NCI-H510A (cell line): Measurements from ENCODE around the gene CFAP299.
"Not testable (repeated sequence)": the region's sequence is repeated elsewhere in the genome, so short reads cannot be mapped to it uniquely, and the experiment has no call there.

Source experiments
- DNase-seq: peaks from one replicate; lab custom pipeline; 2025; lab: John Stamatoyannopoulos, UW

Gene CFAP299

DNA sequence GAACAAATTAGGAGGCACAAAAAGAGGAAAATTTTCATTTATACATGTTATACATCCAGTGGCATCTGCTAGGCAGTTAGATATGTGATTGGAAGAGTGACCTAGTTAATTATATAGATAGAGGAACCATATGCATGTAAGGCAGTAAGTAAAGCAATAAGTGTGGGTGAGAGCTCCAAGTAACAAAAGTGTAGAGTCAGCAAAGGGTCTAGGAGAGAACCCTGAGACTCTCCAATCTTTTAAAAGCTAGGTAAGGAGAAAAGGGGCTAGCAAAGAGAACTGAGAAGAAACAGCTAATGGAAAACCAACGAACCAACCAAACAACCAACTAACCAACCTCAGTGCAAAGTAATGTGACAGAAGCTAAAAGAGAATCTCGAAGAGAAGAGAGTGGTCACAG lies 3.8 kb upstream of the CFAP299 start:
- no peak for DNase-seq

DNA sequence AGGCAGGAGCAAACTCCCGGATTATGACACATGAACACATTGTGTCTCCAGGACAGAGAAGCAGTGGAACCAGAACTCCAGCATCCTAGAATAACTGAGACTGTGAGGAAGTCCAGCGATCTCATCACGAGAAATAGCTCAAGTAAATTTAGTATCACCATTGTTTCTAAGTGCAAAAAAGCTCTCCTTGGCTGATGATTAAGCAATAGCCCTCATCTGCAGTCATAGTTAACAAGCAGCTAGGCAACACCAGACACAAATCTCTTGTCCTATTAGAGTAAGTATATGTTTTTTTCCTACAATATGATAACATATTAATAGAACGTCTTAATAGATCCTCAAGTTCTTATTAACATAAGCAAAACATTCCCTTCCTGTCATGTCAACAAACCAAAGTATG lies 2.4 kb upstream of the CFAP299 start:
- no peak for DNase-seq

DNA sequence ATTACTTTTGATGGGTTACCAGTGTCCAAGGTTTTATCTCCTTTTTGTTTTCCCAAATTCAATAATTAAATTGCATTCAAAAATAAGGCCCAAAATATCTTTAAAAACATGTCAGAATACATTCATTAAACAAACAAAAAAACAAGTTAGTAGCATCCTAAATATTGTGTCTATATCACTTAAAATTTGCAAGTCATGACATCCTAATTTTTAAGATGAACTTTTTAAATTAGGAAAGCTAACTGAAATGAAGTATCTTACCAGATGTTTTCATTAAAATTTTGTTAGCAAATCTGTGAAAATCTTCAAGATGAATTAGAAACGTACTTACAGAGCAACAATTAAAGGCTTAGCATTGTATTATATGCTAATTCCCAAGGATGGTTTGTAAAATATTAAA lies 962 bp upstream of the CFAP299 start:
- no peak for DNase-seq

DNA sequence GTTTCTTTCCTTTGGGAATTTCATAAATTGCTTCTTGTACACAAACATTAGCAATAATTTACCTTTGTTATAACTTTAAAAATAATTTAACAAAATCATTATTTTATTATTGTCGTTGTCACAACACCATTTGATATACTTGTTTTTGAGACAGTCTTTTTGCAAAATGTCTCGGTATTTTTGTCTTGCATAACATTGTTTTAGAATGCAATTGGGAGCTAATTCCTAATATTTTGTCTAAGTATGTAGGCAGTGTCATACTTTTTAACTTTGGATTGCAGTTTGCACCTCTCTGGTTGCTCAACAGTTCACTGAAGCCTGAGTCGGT lies 340 bp upstream of the CFAP299 start:
- no peak for DNase-seq

DNA sequence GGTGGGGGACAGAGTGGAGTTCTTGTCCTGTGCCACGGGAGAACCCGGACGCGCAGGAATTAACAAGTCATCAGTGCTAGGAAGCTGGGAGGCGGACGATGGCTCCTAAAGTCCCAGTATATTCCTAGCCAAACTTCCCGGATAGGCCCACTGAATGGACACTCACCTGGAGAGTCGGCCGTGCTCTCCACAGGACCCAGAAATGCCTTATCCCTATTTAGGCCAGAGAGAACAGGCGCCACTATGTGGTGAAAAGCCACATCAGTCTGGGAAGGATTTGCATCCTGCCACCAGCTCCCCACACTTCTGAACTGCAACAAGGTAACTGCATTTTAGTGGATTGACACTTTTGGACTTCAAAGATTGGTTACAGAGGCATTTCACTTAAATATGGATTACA lies 1.1 kb downstream of the CFAP299 start:
- DNase-seq = no peak

- DNase-seq = no peak
These were observed 4.5 kb downstream of the CFAP299 start for GRCh38 chr4:80340036-80340435.

DNA sequence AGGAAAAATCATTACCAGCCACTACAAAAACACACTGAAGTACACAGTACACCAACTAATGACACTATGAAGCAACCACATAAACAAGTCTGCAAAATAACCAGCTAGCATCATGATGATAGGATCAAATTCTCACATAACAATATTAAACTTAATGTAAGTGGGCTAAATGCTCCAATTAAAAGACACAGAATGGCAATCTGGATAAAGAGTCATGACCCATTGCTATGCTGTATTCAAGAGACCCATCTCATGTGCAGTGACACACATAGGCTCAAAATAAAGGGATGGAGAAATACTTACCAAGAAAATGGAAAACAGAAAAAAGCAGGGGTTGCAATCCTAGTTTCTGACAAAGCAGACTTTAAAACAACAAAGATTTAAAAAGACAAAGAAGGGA lies 7.2 kb downstream of the CFAP299 start:
- not testable (repeated sequence) for DNase-seq

DNA sequence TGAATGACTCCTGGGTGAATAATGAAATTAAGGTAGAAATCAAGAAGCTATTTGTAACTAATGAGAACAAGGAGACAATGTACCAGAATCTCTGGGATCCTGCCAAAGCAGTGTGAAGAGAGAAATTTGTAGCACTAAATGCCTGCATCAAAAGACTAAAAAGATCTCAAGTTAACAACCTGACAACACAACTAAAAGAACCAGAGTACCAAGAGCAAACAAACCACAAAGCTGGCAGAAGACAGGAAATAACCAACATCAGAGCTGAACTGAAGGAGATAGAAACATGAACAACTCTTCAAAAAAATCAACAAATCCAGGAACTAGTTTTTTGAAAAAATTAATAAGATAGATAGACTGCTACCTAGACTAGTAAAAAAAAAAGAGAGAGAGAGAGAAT lies 8.4 kb downstream of the CFAP299 start:
- DNase-seq = no peak

DNA sequence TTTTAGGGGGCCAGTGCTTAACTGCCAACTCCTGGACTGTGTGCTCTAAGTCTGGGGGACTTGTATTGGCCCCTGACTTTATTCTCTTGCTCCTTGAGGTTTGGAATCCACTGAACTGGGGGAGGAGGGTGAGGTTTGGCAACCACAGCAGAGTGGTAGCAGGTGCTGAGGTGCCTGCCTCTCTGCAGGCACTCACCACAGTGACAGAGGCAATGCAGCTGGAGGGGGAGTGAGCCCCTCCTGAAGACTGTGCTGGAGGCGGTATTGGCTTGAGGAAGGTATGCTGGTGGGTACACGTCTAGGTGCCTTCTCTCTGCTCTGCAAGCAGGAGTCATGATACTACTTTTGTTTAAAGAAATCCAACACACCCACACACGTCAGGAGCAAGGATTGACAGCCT lies 24.6 kb downstream of the CFAP299 start:
- DNase-seq = no peak

DNA sequence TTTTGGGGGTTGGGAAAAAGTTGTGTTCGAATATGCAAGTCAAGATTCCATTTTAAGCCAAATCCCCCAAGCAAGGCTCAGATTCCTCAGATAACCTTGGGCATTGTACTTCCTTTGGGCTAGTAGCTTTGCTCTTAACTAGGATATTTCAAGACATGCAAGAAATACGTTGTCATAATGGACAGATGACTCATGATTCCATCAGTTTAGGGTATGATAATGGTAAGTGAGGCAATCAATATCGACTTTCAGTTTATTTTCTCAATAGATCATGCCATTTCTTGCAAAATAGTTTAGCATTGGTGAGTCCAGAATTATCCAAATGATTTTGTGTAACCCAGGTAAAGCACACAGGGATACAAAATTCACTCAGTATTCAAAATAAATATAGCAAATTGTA lies 25.4 kb downstream of the CFAP299 start:
- no peak for DNase-seq

DNA sequence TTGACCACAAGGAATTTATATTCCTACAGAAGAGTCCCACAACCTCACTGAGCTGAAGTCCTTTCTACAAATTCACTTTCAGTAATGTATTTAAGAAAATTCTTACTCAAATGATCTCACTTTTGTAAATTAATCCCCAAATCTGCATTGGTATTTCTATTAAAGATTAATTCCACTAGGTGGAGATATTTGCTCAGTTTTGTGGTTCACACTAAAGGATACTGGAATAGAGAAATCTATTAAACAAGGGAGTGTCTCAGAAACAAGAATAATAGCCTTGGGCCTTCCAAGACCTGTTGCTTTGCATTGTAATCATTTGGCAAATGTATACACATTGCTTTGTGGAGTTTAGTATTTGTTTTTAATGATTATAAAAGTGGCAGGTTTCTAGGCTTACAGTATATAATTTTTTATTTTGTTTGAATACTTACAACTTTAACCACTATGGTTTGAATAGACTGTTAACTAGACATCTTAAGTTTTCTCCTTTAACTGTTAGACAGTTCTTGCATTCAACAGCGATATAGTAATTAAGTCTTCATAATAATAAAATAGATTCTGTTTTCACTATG lies 25.9 kb downstream of the CFAP299 start:
- DNase-seq = no peak

GRCh38 chr4:80362578-80363181 lies 27.1 kb downstream of the CFAP299 start:
- DNase-seq = peak; percentile 2

GRCh38 chr4:80365928-80366327 lies 30.4 kb downstream of the CFAP299 start:
- peak; percentile 20 for DNase-seq

- DNase-seq = no peak
These were observed 32.2 kb downstream of the CFAP299 start for GRCh38 chr4:80367737-80368136.

GRCh38 chr4:80370635-80371034 lies 35.1 kb downstream of the CFAP299 start:
- DNase-seq = no peak

GRCh38 chr4:80371046-80371445 lies 35.5 kb downstream of the CFAP299 start:
- no peak for DNase-seq

- no peak for DNase-seq
These were observed 38.6 kb downstream of the CFAP299 start for GRCh38 chr4:80374180-80374579.

DNA sequence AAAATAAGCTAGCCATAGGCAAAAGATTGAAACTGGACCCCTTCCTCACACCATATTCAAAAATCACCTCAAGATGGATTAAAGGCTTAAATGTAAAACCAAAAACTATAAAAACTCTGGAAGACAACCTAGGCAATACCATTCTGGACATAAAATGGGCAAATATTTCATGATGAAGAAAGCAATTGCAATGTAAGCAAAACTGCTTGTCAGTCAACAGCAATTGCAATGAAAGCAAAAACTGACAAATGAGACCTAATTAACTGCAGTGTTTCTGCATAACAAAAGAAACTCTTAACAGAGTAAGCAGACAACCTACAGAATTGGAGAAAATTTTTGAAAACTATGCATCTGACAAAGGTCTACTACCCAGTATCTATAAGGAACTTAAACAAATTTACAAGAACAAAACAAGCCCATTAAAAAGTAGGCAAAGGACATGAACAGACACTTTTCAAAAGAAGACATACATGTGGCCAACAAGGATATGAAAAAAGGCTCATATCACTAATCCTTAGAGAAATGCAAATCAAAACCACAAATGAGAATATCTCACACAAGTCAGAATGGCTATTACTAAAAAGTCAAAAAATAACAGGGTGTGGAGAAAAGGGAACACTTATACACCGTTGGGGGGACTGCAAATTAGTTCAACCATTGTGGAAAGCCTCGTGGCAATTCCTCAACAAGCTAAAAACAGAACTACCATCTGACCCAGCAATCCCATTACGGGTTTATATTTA lies 46.7 kb downstream of the CFAP299 start:
- no peak for DNase-seq

DNA sequence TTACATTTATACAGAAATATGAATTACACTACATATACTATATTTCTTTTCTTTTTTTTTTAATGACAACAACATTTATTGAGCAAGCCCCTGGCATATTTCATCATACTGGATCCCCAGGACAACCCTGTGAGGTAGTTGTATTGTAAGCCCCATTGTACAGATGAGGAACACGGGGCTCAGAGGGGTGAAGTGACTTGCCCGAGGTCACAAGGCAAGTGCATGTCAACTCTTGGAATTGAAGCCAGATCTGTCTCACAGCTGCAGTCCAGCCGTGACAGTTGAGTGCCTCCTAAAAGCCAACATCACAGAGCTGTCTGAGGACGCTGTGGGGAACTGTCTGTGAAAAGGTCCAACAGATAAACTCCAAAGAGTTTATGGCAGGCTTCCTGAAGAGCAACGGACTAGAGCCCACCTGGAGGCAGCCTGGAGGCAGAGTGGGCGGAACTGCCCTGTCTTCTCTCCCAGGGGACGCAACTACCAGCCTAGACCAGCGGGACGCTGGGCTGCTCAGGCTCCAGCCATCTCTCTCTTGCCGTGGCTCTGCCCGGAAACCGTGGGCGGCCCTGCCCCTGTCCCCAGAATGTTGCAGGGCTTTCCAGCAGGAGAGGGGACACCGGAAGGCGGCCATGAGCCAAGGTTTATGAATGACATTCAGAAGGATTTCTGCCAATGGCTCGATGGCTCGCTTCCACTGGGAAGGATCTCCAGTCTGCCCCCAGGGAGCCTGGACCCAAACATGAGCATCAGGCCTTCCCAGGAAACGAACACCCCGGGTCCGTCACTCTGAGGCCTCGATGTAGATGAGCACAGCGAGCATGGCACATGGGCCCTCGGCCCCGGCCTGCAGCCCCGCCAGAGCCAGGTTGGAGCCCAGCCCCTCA lies 50.1 kb downstream of the CFAP299 start:
- no peak for DNase-seq

DNA sequence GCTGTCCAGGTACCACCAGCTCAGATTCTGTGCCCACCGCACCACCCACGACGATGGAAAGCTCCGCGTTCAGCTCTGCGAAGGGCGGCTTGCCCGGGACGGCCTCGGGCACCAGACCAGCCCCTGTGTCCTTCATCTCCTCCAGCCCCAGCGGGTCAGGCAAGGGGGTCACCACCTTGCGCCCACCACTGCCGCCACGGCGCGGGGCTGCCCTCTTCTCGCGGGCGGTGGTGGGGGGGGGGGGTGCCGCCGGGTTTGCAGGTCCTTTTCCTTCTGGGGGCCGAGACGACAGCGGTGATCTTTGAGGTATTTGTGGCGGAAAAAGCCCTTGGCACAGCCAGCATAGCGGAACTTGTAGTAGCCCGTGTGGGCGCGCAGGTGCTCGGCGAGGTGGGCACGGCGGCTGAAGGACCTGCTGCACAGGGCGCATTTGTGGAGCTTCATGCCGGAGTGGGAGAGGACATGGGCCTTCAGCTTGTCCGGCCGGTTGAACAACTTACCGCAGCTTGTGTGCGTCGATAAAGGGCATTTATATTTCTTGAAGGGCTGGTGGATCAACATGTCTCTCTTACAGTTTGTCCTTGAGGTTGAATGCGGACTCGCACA lies 50.9 kb downstream of the CFAP299 start:
- DNase-seq = no peak

GRCh38 chr4:80387390-80388283 lies 52.1 kb downstream of the CFAP299 start:
- DNase-seq = no peak

GRCh38 chr4:80388284-80388607 lies 52.7 kb downstream of the CFAP299 start:
- DNase-seq = no peak
